WI38 (cell line): ENCODE data around the gene GALNT13.

Source experiments
- H3K4me3 ChIP-seq: 2 replicates; pipeline ENCODE4 v1.5.1; 2011; ENCODE audit warnings: low read depth, mild to moderate bottlenecking, control low read depth, low read length
- CTCF ChIP-seq: IDR thresholded peaks from 2 replicates; pipeline ENCODE4 v1.5.1; 2012; ENCODE audit warnings: low read depth, mild to moderate bottlenecking, control low read depth, low read length

Gene GALNT13

DNA sequence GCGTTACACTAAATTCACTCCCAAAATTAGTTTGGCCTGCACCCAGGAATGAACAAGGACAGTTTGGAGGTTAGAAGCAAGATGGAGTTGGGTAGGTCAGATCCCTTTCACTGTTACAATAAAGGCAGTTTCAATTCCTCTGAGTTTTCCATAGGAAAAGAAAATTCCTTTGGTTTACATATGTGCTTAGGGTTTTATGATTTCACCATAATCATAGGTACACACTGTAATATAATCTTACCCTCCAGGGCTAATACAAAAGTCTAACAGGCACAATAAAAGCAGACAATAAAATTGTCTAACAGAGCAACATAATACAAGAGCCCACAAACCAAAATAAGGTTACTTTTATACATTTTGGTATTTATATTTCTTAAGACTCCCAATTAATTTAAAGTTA lies 435.3 kb downstream of the GALNT13 start:
- H3K4me3 ChIP-seq, result no peak overlapping the region
- no peak for TF ChIP-seq CTCF

GRCh38 chr2:154324601-154325000 lies 452.9 kb downstream of the GALNT13 start:
- TF ChIP-seq CTCF, result no peak
- H3K4me3 ChIP-seq, result no peak overlapping the region

DNA sequence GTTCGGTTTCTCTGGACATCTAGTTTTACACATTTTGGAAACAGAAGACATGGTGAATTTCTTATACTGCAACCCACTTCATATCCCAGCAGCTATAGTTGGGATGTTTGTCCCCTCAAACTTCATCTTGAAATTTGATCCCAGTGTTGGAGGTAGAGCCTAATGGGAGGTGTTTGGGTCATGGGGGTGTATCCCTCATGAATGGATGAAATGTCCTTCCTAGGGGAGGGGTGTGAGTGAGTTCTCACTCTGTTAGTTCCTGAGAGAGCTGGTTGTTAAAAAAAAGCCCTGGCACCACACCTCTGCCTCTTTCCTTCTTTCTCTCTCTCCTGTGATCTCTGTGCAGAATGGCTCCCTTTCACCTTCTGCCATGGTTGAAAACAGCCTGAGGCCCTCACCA lies 457.8 kb downstream of the GALNT13 start:
- TF ChIP-seq CTCF, result no peak
- H3K4me3 ChIP-seq, result no peak overlapping the region

DNA sequence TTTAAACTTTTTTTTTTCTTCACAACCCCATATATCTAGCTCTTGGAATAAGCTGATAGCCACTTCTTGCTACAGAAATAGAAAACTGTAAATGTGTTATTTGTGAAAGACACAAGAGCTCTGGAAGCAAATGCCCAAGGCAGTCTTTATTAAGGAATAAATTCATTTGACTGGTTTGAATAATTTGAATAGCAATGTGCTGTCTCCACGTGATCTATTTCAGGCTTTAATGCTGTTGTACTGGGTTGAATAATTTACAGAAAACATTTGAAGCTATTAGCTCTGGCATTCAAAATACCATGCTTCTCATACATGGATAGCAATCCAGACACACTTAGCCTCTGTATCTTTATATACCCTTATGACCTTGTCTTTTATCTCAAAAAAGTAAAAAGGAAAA lies 460.1 kb downstream of the GALNT13 start:
- H3K4me3 ChIP-seq, result no peak overlapping the region
- no peak for TF ChIP-seq CTCF

DNA sequence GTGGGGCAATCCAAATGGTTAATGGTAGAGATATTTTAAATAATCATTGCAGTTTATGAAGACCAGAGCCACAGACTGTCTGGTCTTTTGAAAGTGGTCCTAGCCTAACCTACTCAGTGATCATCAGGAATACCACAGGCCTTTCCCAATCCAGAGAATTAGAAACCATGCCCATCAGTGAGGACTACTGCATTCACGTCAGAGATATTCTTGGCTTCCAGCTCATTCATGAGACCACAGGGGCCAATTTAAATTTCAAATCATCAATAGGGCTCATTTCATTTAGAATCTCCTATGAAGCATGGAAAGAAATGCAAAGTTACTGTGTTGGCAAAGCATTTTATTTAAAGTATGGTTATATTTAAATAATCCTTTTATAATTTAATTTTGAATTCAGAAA lies 464.5 kb downstream of the GALNT13 start:
- H3K4me3 ChIP-seq, result no peak overlapping the region
- TF ChIP-seq CTCF, result no peak

- no peak overlapping the region for H3K4me3 ChIP-seq
- no peak for TF ChIP-seq CTCF
Observed at GRCh38 chr2:154338352-154338967, 466.7 kb downstream of the GALNT13 start.

GRCh38 chr2:154343282-154343681 lies 471.6 kb downstream of the GALNT13 start:
- no peak for TF ChIP-seq CTCF
- no peak overlapping the region for H3K4me3 ChIP-seq
